HG02763 (cell line): Measurements from ENCODE around the gene PRTN3.

ENCODE experiments used
- ATAC-seq: cut with Tn5 transposase; IDR thresholded peaks from one replicate; pipeline ENCODE4 v1.9.1; 2021; ENCODE audit warnings: mild to moderate bottlenecking, moderate library complexity; ENCODE audit not compliant: unreplicated experiment

PRTN3 gene

GRCh38 chr19:892894-893689 lies 52.3 kb downstream of the PRTN3 start, which contains the start of the genes MED16 and RNU6-9:
MED16 (minus strand) TSS chr19:893187; CDS start chr19:891131, 2,056 bp downstream.
RNU6-9 (plus strand) TSS chr19:893484.
- ATAC-seq: peak; percentile 82

- ATAC-seq: no peak
These were observed 55.6 kb downstream of the PRTN3 start for GRCh38 chr19:896434-896833.

GRCh38 chr19:896999-897398 lies 56.2 kb downstream of the PRTN3 start:
- no peak for ATAC-seq

GRCh38 chr19:897442-898039 lies 56.7 kb downstream of the PRTN3 start:
- ATAC-seq: no peak
